CD14-positive monocyte (primary cell): ENCODE results near the gene MUC20. TPM values are rescaled to one million over a fixed set of nuclear protein-coding genes. Genes with fewer than 3 reads are reported as not detected.
"Not testable (repeated sequence)": the region's sequence is repeated elsewhere in the genome, so short reads cannot be mapped to it uniquely, and the experiment has no call there.

Experiments
- DNase-seq, 3 donors: peaks; one replicate each; pipeline ENCODE4 v3.0.0-alpha.2; 2011 to 2022
- H2AFZ ChIP-seq: 2 replicates; pipeline ENCODE4 v1.6.0; 2012; ENCODE audit warnings: mild to moderate bottlenecking, low read depth, low read length, inconsistent platforms; ENCODE audit not compliant: insufficient read depth, poor library complexity, severe bottlenecking
- H3K27ac ChIP-seq, 2 donors: 1 replicate in 1 of 2; 2 replicates in 1 of 2; pipeline ENCODE4 v1.5.1; 2012 to 2013; ENCODE audit warnings: low read length in 2 of 2, control low read depth in 1 of 2, inconsistent platforms in 1 of 2, low read depth in 1 of 2, mild to moderate bottlenecking in 1 of 2
- H3K27me3 ChIP-seq, 2 donors: one replicate each; pipeline versions ENCODE4 v1.6.0 to v1.6.1; 2011 to 2013; ENCODE audit warnings: low read length in 2 of 2; ENCODE audit not compliant: control insufficient read depth in 2 of 2, insufficient read depth in 2 of 2
- H3K36me3 ChIP-seq, 2 donors: replicated peaks in 1 of 2; 1 replicate in 1 of 2; 2 replicates in 1 of 2; pipeline versions ENCODE4 v1.5.1 to v1.6.1; 2012 to 2013; ENCODE audit warnings: low read length in 2 of 2, control low read depth in 1 of 2, inconsistent platforms in 1 of 2, mild to moderate bottlenecking in 1 of 2; ENCODE audit not compliant: insufficient read depth in 2 of 2, control insufficient read depth in 1 of 2
- H3K4me1 ChIP-seq, 2 donors: 1 replicate in 1 of 2; 2 replicates in 1 of 2; pipeline versions ENCODE4 v1.5.1 to v1.6.1; 2012 to 2013; ENCODE audit warnings: low read length in 2 of 2, control low read depth in 1 of 2, inconsistent platforms in 1 of 2, mild to moderate bottlenecking in 1 of 2, moderate library complexity in 1 of 2; ENCODE audit not compliant: insufficient read depth in 2 of 2, control insufficient read depth in 1 of 2
- H3K4me2 ChIP-seq: replicated peaks from 2 replicates; pipeline ENCODE3; 2012; ENCODE audit warnings: low read length, moderate library complexity, mild to moderate bottlenecking; ENCODE audit not compliant: poor library complexity, severe bottlenecking; ENCODE audit errors: extremely low read depth
- H3K4me3 ChIP-seq, 3 experiments: fragments of 200-600 bp in 1 of 3; sonication (generic) in 1 of 3; replicated peaks in 1 of 3; 1 replicate in 2 of 3; 2 replicates in 1 of 3; pipeline ENCODE4 v1.5.1; 2011 to 2013; ENCODE audit warnings: low read length in 3 of 3, mild to moderate bottlenecking in 3 of 3, control low read depth in 2 of 3, low read depth in 2 of 3, inconsistent platforms in 1 of 3, moderate library complexity in 1 of 3
- H3K79me2 ChIP-seq: 2 replicates; pipeline ENCODE4 v1.6.0; 2012; ENCODE audit warnings: mild to moderate bottlenecking, control low read depth, inconsistent platforms, low read length, moderate library complexity; ENCODE audit not compliant: insufficient read depth
- H3K9ac ChIP-seq: 2 replicates; pipeline ENCODE4 v1.6.0; 2017; ENCODE audit warnings: low read length, mild to moderate bottlenecking; ENCODE audit not compliant: insufficient read depth, poor library complexity, severe bottlenecking
- H3K9me3 ChIP-seq, 2 donors: replicated peaks in 1 of 2; 1 replicate in 1 of 2; 2 replicates in 1 of 2; pipeline versions ENCODE4 v1.5.1 to v1.6.1; 2012 to 2013; ENCODE audit warnings: low read length in 2 of 2, control low read depth in 1 of 2; ENCODE audit not compliant: control insufficient read depth in 1 of 2, insufficient read depth in 1 of 2
- H4K20me1 ChIP-seq: 2 replicates; pipeline ENCODE4 v1.6.0; 2012; ENCODE audit warnings: mild to moderate bottlenecking, low read length, control low read depth, moderate library complexity; ENCODE audit not compliant: insufficient read depth
- H3K27ac Mint-ChIP-seq, 7 donors: one replicate each; pipeline ENCODE4 v1.8.0; 2020; ENCODE audit warnings: mild to moderate bottlenecking in 7 of 7, mixed read lengths in 7 of 7, moderate library complexity in 6 of 7, inconsistent platforms in 2 of 7
- H3K27me3 Mint-ChIP-seq, 3 donors: one replicate each; pipeline ENCODE4 v1.8.0; 2021 to 2022; ENCODE audit warnings: low read depth in 3 of 3, mild to moderate bottlenecking in 3 of 3, mixed read lengths in 3 of 3, moderate library complexity in 3 of 3, inconsistent platforms in 1 of 3
- H3K36me3 Mint-ChIP-seq, 2 donors: one replicate each; pipeline ENCODE4 v1.8.0; 2020; ENCODE audit warnings: mixed read lengths in 2 of 2, inconsistent platforms in 1 of 2, mild to moderate bottlenecking in 1 of 2
- H3K4me1 Mint-ChIP-seq: one replicate; pipeline ENCODE4 v1.8.0; 2020; ENCODE audit warnings: mild to moderate bottlenecking, mixed read lengths
- H3K4me3 Mint-ChIP-seq, 2 donors: one replicate each; pipeline ENCODE4 v1.8.0; 2020; ENCODE audit warnings: mild to moderate bottlenecking in 2 of 2, mixed read lengths in 2 of 2, moderate library complexity in 1 of 2
- H3K9me3 Mint-ChIP-seq, 7 donors: one replicate each; pipeline ENCODE4 v1.8.0; 2020 to 2022; ENCODE audit warnings: mixed read lengths in 7 of 7, mild to moderate bottlenecking in 6 of 7, moderate library complexity in 6 of 7, inconsistent platforms in 2 of 7
- CTCF ChIP-seq: fragments of 200-600 bp; IDR thresholded peaks from one replicate; pipeline ENCODE4 v1.8.0; 2022; ENCODE audit warnings: antibody characterized with exemption, mild to moderate bottlenecking
- WGBS: methylation state at CpG from one replicate; pipeline ENCODE4 v1.1.5; 2013; ENCODE audit warnings: missing lambda C conversion rate; ENCODE audit not compliant: insufficient coverage; 5-methylcytosine and 5-hydroxymethylcytosine counted together
- intact Hi-C, 2 donors: fragments of 100-400 bp; cut with micrococcal nuclease; formaldehyde crosslinking; loops; one replicate each; pipeline versions ENCODE4 v1.15.0 to v1.15.1; 2023
- polyA plus RNA-seq, 3 donors: library from polyadenylated mRNA; depleted of rRNA in 1 of 3; unstranded in 2 of 3; stranded (reverse) in 1 of 3; fragments of 300-500 nt in 2 of 3; fragments of >200 nt in 1 of 3; fragmentation: Illumina TruSeq in 2 of 3; gene quantifications; 1 replicate in 2 of 3; 2 replicates in 1 of 3; pipeline ENCODE4 v1.2.3, GENCODE V29; 2012 to 2021

MUC20 gene
- polyA plus RNA-seq, 3 donors = 5.4 TPM; not detected in 2

- no peak for TF ChIP-seq CTCF
- no peaks in the 10 kb centered on the region for H3K9me3 ChIP-seq
- no peaks in the 10 kb centered on the region for H3K79me2 ChIP-seq
- peaks cover 0 to 6% (median 5%) of the 10 kb centered on the region in 3 donors for H3K27me3 Mint-ChIP-seq
- H3K36me3 Mint-ChIP-seq = no peaks in the 10 kb centered on the region
- no peaks in the 10 kb centered on the region for H3K36me3 ChIP-seq
- H3K4me3 Mint-ChIP-seq = no peak overlapping the region
- no peaks in the 10 kb centered on the region for H3K27me3 ChIP-seq
- no peaks in the 10 kb centered on the region for H3K4me1 Mint-ChIP-seq
- no peak overlapping the region for H3K27ac ChIP-seq
- H4K20me1 ChIP-seq = no peaks in the 10 kb centered on the region
- H3K9me3 Mint-ChIP-seq = peaks cover 0 to 11% (median 3%) of the 10 kb centered on the region in 7 donors
- no peak overlapping the region for H3K4me3 ChIP-seq
- 91% methylated on average over 6 of the region's 10 CpGs for WGBS
- no peak overlapping the region for H3K4me2 ChIP-seq
- no peak overlapping the region for H3K27ac Mint-ChIP-seq
- DNase-seq = no peak
- no peaks in the 10 kb centered on the region for H3K4me1 ChIP-seq
- H2AFZ ChIP-seq = no peak overlapping the region
- no peak overlapping the region for H3K9ac ChIP-seq
- intact Hi-C loops = no loop called here
These were observed 48.8 kb downstream of the MUC20 start for GRCh38 chr3:195769551-195769950.

- H3K9me3 Mint-ChIP-seq = peaks cover 0 to 11% (median 3%) of the 10 kb centered on the region in 7 donors
- 70% methylated on average over 15 of the region's 16 CpGs for WGBS
- no peaks in the 10 kb centered on the region for H4K20me1 ChIP-seq
- no peaks in the 10 kb centered on the region for H3K4me1 ChIP-seq
- H3K27me3 ChIP-seq = no peaks in the 10 kb centered on the region
- DNase-seq = no peak
- H3K9ac ChIP-seq = no peak overlapping the region
- no peaks in the 10 kb centered on the region for H3K36me3 ChIP-seq
- no peaks in the 10 kb centered on the region for H3K9me3 ChIP-seq
- no peak overlapping the region for H3K27ac Mint-ChIP-seq
- no peak overlapping the region for H3K27ac ChIP-seq
- no peaks in the 10 kb centered on the region for H3K79me2 ChIP-seq
- no peak overlapping the region for H3K4me3 ChIP-seq
- no peak for TF ChIP-seq CTCF
- H3K27me3 Mint-ChIP-seq = peaks cover 0 to 6% (median 4%) of the 10 kb centered on the region in 3 donors
- no peak overlapping the region for H2AFZ ChIP-seq
- no peak overlapping the region for H3K4me2 ChIP-seq
- no peaks in the 10 kb centered on the region for H3K36me3 Mint-ChIP-seq
- H3K4me3 Mint-ChIP-seq = no peak overlapping the region
- intact Hi-C loops = no loop called here
- no peaks in the 10 kb centered on the region for H3K4me1 Mint-ChIP-seq
These were observed 49.5 kb downstream of the MUC20 start for GRCh38 chr3:195770081-195770840.

GRCh38 chr3:195770841-195771645, 50.3 kb downstream of the MUC20 start:
- DNase-seq = not testable (repeated sequence)

More at GRCh38 chr3:195770841-195771645, 50.3 kb downstream of the MUC20 start:
- H4K20me1 ChIP-seq, H2AFZ ChIP-seq, H3K9ac ChIP-seq, H3K27ac ChIP-seq, H3K36me3 Mint-ChIP-seq, H3K4me1 Mint-ChIP-seq, H3K9me3 ChIP-seq, H3K4me3 ChIP-seq, H3K27me3 ChIP-seq, H3K79me2 ChIP-seq, intact Hi-C loops, H3K36me3 ChIP-seq, H3K27me3 Mint-ChIP-seq, H3K27ac Mint-ChIP-seq, H3K4me1 ChIP-seq, H3K4me3 Mint-ChIP-seq, H3K4me2 ChIP-seq: not testable (repeated sequence)
- H3K9me3 Mint-ChIP-seq = peaks cover 0 to 11% (median 3%) of the 10 kb centered on the region in 7 donors
- WGBS = 0% methylated on average over 1 of the region's 28 CpGs
